Left ventricle myocardium inferior (tissue), 1 donor: ENCODE results near the gene SF3B5. TPM values are rescaled to one million over a fixed set of nuclear protein-coding genes. Genes with fewer than 3 reads are reported as not detected.

ENCODE experiments used
- DNase-seq: peaks from one replicate; pipeline ENCODE4 v3.0.0-alpha.2; 2020
- H3K27ac ChIP-seq: fragments of 200-600 bp; replicated peaks from 2 replicates; pipeline ENCODE4 v1.8.0; 2021
- H3K27me3 ChIP-seq: fragments of 200-600 bp; 2 replicates; pipeline ENCODE4 v1.8.0; 2021; ENCODE audit warnings: low read depth
- H3K36me3 ChIP-seq: fragments of 200-600 bp; 2 replicates; pipeline ENCODE4 v1.8.0; 2021
- H3K4me1 ChIP-seq: fragments of 200-600 bp; 2 replicates; pipeline ENCODE4 v1.8.0; 2021
- H3K4me3 ChIP-seq: fragments of 200-600 bp; 2 replicates; pipeline ENCODE4 v1.8.0; 2021; ENCODE audit warnings: mild to moderate bottlenecking, moderate library complexity
- H3K9me3 ChIP-seq: fragments of 200-600 bp; replicated peaks from 2 replicates; pipeline ENCODE4 v1.8.0; 2021
- CTCF ChIP-seq: fragments of 200-600 bp; IDR thresholded peaks from 2 replicates; pipeline ENCODE4 v1.8.0; 2021; ENCODE audit warnings: antibody characterized with exemption, mild to moderate bottlenecking, borderline replicate concordance
- intact Hi-C: fragments of 100-400 bp; cut with micrococcal nuclease; formaldehyde crosslinking; loops from one replicate; pipeline ENCODE4 v1.11.0; 2022
- total RNA-seq: library from RNA; stranded (reverse); fragmentation: NEBNext Ultra II Directional; extraction: Animal tissue kit (Norgen Biotek cat#: 25700); gene quantifications from one replicate; pipeline ENCODE4 v1.2.1, GENCODE V29; 2021
- donor health status: DM: no; HTN: yes; CAD: no; lungs with severe emphysema.

Gene SF3B5
- total RNA-seq, 1 donor from 2014 or later = 131 TPM

GRCh38 chr6:144131248-144131709 is 35.9 kb upstream of the SF3B5 start:
- no peak for TF ChIP-seq CTCF
- intact Hi-C loops = no loop called here
- no peaks in the 10 kb centered on the region for H3K27me3 ChIP-seq
- no peaks in the 10 kb centered on the region for H3K36me3 ChIP-seq
- DNase-seq = no peak
- no peak overlapping the region for H3K27ac ChIP-seq
- no peak overlapping the region for H3K4me3 ChIP-seq
- H3K9me3 ChIP-seq = no peaks in the 10 kb centered on the region
- H3K4me1 ChIP-seq = no peaks in the 10 kb centered on the region

- Histone ChIP-seq H3K4me3 (no peak overlapping the region), H3K27ac (no peak overlapping the region), H3K4me1 (no peaks in the 10 kb centered on the region), H3K36me3 (no peaks in the 10 kb centered on the region), H3K27me3 (no peaks in the 10 kb centered on the region), H3K9me3 (no peaks in the 10 kb centered on the region)
- intact Hi-C loops = no loop called here
- no peak for DNase-seq
- no peak for TF ChIP-seq CTCF
These were observed 34.1 kb upstream of the SF3B5 start for GRCh38 chr6:144129469-144129868.

GRCh38 chr6:144127097-144127496 is 31.7 kb upstream of the SF3B5 start:
- H3K9me3 ChIP-seq = no peaks in the 10 kb centered on the region
- no peaks in the 10 kb centered on the region for H3K4me1 ChIP-seq
- H3K4me3 ChIP-seq = no peak overlapping the region
- no peak for DNase-seq
- H3K27me3 ChIP-seq = no peaks in the 10 kb centered on the region
- intact Hi-C loops = no loop called here
- no peak for TF ChIP-seq CTCF
- H3K36me3 ChIP-seq = no peaks in the 10 kb centered on the region
- no peak overlapping the region for H3K27ac ChIP-seq

GRCh38 chr6:144123836-144124235 is 28.5 kb upstream of the SF3B5 start:
- Histone ChIP-seq H3K4me3 (no peak overlapping the region), H3K36me3 (no peaks in the 10 kb centered on the region), H3K27me3 (no peaks in the 10 kb centered on the region), H3K9me3 (no peaks in the 10 kb centered on the region), H3K27ac (no peak overlapping the region), H3K4me1 (no peaks in the 10 kb centered on the region)
- DNase-seq = no peak
- TF ChIP-seq CTCF = no peak
- intact Hi-C loops = no loop called here

- no peaks in the 10 kb centered on the region for H3K9me3 ChIP-seq
- intact Hi-C loops = no loop called here
- H3K36me3 ChIP-seq = no peaks in the 10 kb centered on the region
- TF ChIP-seq CTCF = no peak
- no peak overlapping the region for H3K27ac ChIP-seq
- H3K4me1 ChIP-seq = no peaks in the 10 kb centered on the region
- H3K27me3 ChIP-seq = no peaks in the 10 kb centered on the region
- H3K4me3 ChIP-seq = no peak overlapping the region
- DNase-seq = no peak
These were observed 28.0 kb upstream of the SF3B5 start for GRCh38 chr6:144123421-144123820.

- Histone ChIP-seq H3K4me3 (no peak overlapping the region), H3K27me3 (no peaks in the 10 kb centered on the region), H3K9me3 (no peaks in the 10 kb centered on the region), H3K36me3 (no peaks in the 10 kb centered on the region), H3K27ac (no peak overlapping the region), H3K4me1 (no peaks in the 10 kb centered on the region)
- intact Hi-C loops = no loop called here
- no peak for DNase-seq
- TF ChIP-seq CTCF = no peak
These were observed 27.5 kb upstream of the SF3B5 start for GRCh38 chr6:144122861-144123260.
